Measurements from ENCODE around the gene RNF130.
"Not testable (repeated sequence)": the region's sequence is repeated elsewhere in the genome, so short reads cannot be mapped to it uniquely, and the experiment has no call there.

Gene RNF130

GRCh38 chr5:180096616-180097015, 25.1 kb upstream of the RNF130 start:
- TF ChIP-seq CTCF (conservative IDR thresholded peaks at IDR 0.05; ENCODE audit: low read length), result no peak
- no peak for DNase-seq (ENCODE audit: low read depth)
- H3K4me3 ChIP-seq (ENCODE audit: low read length), result no peak overlapping the region

GRCh38 chr5:180095545-180095944, 24.0 kb upstream of the RNF130 start:
- H3K4me3 ChIP-seq (ENCODE audit: low read length), result no peak overlapping the region
- no peak for TF ChIP-seq CTCF (conservative IDR thresholded peaks at IDR 0.05; ENCODE audit: low read length)

GRCh38 chr5:180093651-180094382, 22.3 kb upstream of the RNF130 start:
- no peak for DNase-seq (ENCODE audit: low read depth)
- no peak overlapping the region for H3K4me3 ChIP-seq (ENCODE audit: low read length)
- TF ChIP-seq CTCF (conservative IDR thresholded peaks at IDR 0.05; ENCODE audit: low read length), result no peak

More at GRCh38 chr5:180095545-180095944, 24.0 kb upstream of the RNF130 start:
- DNase-seq (ENCODE audit: low read depth), result no peak

DNA sequence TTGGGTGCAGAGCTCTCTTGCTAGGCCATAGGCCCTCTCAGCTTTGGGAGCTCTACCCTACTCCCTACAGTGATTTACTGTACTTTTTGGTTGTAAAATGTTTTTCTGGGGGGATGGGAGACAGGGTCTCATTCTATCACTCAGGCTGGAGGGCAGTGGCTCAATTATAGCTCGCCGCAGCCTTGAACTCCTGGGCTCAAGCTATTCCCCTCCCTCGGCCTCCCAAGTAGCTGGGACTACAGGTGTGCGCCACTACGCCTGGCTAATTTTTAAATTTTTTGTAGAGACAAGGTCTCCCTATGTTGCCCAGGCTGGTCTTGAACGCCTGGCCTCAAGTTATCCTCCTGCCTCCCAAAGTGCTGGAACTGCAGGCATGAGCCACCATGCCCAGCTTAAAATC, 21.7 kb upstream of the RNF130 start:
- DNase-seq (ENCODE audit: low read depth), result no peak
- no peak overlapping the region for H3K4me3 ChIP-seq (ENCODE audit: low read length)
- no peak for TF ChIP-seq CTCF (conservative IDR thresholded peaks at IDR 0.05; ENCODE audit: low read length)

DNA sequence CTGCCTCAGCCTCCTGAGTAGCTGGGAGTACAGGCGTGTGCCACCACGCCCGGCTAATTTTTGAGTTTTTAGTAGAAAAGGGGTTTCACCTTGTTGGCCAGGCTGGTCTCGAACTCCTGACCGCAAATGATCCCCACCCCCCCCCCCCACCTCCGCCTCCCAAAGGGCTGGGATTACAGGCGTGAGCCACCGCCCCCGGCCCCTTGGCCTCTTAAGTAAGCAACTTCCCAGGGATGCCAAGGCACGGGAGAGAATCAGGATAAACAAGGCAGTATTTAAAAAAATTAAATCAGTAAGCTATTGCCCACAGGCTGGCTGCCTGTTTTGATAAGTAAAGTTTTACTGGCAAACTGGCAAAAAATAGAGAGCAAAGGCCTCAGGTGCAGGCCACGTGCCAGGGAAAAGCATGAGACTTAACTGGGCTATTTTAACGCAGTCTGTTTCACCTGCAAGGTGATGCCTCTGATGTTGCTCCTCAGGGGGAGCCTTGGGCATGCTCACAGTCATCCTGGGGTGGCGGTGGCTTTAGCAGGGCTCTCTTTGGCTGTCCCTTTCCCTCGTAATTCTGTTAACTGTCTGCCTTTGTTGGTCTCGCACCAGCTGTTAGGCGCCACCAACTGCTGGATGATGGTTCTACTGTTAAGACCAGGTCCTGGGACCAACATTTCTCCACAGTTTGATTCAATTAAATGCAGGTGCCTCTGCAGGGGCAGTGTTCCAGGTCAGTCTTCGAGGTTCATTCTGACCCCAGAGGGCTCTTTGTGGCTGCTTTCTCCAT, 19.4 kb upstream of the RNF130 start:
- TF ChIP-seq CTCF (conservative IDR thresholded peaks at IDR 0.05; ENCODE audit: low read length), result peak; percentile 36
- peak; percentile 29 for DNase-seq (ENCODE audit: low read depth)
- peak overlapping the region; percentile 33 for H3K4me3 ChIP-seq (ENCODE audit: low read length)

GRCh38 chr5:180090098-180090768, 18.7 kb upstream of the RNF130 start:
- peak; percentile 61 for DNase-seq (ENCODE audit: low read depth)
- H3K4me3 ChIP-seq (ENCODE audit: low read length), result peak overlapping the region; percentile 63
- peak; percentile 61 for TF ChIP-seq CTCF (conservative IDR thresholded peaks at IDR 0.05; ENCODE audit: low read length)

DNA sequence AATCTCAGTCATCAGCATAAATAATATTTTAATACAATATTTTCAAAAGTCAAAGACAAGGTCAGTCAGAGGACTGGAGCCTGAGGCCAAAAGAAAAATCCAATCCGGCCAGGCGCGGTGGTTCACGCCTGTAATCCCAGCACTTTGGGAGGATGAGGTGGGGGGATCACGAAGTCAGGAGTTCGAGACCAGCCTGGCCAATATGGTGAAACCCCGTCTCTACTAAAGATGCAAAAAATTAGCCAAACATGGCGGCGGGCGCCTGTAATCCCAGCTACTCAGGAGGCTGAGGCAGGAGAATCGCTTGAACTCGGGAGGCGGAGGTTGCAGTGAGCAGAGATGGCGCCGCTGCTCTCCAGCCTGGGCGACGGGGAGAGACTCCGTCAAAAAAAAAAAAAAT, 18.1 kb upstream of the RNF130 start:
- DNase-seq (ENCODE audit: low read depth); H3K4me3 ChIP-seq (ENCODE audit: low read length): not testable (repeated sequence)
